Fibroblast of peridontal ligament (primary cell): ENCODE results near the gene SETMAR.
A peak's percentile ranks its signal among the peaks of the same experiment; 100 is the strongest.
"Not testable (repeated sequence)": the region's sequence is repeated elsewhere in the genome, so short reads cannot be mapped to it uniquely, and the experiment has no call there.

Source experiments
- DNase-seq: peaks from one replicate; pipeline ENCODE4 v3.0.0-alpha.2; 2010; ENCODE audit errors: extremely low read depth

Gene SETMAR

DNA sequence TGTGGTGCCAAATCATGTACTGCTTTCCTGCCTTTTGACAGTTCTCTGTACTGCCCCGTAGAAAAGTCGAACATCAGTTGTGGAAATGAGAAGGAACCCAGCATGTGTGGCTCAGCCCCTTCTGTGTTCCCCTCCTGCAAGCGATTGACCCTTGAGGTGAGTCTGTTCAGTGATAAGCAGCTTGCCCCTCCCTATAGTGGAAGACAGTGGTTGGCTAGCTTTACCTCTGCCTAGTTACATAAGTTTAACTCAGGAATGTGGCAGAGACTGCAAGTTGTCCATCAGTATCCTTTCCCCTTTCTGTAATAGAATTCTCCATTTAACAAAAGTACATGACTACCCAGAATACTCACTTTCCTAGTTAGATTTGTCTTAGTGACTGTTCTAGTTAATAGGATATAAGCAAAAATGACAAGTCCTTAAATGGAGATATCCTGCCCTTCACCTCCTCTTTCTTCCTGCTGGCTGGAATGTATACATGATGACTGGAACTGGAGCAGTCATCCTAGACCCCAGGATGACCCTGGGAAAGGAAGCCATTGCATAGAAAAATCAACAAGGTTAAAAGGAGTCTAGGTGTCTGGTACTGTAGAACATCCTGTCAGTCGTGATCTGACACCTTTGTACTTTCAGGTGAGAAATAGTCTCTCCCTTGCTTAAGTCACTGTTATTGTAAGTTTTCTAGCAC is 10.6 kb downstream of the SETMAR start:
- DNase-seq = no peak

DNA sequence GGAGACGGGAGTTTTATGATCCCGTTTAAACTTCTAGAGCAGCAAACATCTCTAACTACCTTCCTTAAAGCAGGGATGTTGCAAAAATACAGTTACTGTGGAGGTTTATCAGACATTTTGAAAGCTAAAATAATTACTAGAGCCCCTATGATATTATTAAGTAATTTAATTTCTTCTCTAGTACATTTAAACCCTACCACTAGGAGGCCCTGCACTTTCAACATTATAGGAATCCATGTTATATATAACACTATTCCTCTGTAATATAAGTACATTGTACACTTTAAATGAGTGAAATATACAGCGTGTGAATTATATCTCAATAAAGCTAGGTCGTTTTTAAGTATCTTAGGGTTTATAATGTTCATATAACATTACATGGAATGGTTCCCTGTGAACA is 11.5 kb downstream of the SETMAR start:
- no peak for DNase-seq

DNA sequence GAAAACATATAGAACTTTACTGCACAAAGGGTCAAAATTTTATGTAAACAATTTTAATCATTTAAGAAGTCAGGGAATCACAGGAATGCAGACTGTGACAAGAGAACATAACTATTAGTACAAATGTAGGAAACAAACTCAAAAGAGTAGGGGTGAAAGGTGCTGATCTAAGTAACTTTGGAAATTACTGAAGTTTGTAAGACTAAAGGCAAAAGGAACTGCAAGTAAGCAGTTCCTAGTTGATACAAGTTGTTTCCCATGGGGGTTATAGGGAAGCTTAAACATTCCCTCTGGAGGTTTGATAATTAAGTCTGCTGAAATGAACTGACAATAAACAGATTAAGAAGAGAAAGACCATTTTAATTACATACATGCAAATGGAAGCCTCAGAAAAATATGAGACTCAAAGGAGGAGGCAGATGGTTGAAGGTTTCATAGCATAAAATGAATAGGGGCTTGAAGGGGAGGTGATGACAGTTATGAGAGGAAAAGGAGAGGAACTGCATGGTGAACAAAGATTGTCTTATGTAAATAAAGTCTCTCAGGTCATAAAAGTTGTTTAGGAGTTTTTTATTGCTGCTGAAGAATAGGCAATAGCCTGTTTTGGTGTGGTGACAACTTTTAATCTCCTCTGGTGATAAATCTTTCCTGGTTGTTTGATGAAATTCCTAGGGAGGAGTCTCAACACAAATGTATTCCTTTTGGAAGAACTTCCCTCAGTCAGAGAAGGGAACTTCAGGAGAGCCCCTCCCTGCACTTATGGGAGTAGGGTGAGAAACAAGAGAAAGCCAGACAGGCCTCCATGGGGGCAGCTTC is 17.1 kb downstream of the SETMAR start:
- DNase-seq = no peak

DNA sequence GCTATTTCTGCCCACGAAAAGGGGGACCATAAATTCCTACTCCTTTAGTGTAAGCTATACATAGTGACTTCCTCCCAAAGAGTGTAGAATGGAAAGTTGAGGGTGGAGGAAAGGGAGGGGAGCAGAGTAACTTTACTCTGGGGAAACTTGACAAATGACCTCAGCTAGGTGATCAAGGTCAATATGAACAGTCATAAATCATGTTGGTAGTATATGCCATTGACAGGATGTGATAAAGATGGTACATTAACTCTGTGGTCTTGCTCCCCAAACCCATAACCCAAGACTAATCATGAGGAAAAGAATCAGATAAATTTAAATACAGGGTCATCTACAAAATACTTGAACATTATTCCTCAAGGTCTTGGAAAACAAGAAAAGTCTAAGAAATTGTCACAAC is 18.6 kb downstream of the SETMAR start:
- DNase-seq = no peak

DNA sequence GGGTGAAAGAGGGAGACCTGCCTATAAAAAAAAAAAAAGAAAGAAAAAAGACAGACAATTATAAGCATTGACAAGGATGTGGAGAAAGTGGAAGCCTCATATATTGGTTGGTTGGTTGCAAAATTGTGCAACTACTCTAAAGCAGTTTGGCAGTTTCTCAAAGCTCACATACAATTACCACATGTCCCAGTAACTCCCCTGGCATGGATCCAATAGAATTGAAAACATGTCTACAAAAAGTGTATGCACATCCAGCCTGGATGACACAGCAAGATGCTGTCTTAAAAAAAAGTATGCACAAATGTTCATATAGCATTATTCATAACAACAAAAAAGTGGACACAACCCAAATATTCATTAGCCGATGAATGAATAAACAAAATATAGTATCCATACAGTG is 19.5 kb downstream of the SETMAR start:
- peak; percentile 97 for DNase-seq

DNA sequence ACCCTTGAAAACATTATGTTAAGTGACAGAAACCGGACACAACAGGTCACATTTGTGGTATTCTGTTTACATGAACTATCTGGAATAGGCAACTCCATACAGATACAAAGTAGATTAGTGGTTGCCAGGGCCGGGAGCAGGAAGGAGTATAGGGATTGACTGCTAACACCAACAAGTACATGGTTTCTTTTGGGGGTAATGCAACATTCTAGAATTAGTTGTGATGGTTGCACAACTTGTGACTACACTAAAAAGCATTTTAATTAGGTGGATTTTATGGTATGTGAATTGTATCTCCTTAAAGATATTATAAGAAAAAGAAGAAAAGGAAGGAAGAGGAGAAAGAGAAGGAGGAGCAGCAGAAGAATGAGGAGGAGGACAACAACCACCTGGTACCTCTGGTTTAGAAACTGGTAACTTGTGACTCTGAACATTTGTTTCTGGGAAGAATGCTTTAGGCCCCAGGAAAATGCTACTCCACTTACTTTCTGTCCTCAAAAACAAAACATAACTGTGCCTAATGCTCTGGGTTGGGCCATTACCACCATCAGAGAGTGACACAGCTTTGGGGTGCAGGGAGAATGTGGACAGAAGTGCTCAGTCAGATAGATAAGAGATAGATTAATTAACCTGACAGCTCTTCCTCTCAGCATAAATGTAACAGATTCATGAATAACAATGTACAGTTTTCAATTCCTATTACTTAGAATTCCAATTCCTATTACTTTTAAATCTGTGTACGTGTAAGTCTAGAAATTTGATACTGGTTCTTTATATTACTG is 20.3 kb downstream of the SETMAR start:
- DNase-seq = peak; percentile 50

DNA sequence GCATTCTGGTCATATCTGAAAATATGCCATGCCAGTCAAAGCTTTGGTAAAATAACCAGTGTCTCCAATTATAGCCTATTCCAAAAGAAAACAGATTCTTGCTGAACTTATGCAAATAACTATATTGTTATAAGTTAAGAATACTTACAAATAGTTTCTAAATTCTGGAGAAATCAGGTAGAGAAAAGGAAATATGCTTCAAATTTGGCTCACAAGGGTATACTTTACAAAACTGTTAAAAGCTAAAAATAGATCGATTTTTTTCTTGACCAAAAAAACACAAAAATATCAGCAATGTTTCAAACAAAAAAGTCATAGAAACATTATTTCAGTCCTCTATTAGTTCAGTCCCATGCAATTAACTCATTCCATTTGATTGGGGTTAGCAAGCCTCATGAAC is 23.7 kb downstream of the SETMAR start:
- DNase-seq = no peak

DNA sequence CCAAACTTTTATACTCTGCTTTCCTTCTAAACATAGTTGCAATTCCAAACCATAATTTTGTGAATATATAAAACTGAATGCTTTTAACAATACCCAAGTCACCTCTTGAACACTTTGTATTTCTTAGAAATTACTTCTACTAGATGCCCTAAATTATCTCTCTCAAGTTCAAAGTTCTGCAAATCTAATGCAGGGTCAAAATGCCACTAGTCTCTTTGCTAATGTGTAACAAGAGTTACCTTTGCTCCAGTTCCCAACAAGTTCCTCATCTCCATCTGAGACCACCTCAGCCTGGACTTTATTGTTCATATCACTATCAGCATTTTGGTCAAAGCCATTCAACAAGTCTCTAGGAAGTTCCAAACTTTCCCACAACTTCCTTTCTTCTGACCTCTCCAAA is 26.6 kb downstream of the SETMAR start:
- DNase-seq = not testable (repeated sequence)

DNA sequence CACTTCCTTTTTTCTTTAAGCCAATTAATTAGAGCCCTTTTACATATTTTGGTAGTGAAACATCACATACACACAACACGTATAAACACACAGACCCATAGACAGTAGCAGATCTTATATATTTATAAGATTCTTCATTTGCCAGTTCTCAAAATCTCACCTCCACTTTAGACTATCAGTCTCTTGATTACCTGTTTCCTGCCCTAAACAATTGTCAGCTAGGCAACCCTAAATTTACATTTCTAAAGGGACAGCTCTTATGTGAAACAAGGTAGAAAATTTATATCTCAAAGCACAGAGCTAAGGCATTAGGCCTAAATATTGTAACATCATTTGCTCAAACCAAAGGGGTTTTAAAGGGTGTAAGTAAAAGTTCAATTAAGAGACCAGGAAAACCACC is 28.9 kb downstream of the SETMAR start:
- no peak for DNase-seq

DNA sequence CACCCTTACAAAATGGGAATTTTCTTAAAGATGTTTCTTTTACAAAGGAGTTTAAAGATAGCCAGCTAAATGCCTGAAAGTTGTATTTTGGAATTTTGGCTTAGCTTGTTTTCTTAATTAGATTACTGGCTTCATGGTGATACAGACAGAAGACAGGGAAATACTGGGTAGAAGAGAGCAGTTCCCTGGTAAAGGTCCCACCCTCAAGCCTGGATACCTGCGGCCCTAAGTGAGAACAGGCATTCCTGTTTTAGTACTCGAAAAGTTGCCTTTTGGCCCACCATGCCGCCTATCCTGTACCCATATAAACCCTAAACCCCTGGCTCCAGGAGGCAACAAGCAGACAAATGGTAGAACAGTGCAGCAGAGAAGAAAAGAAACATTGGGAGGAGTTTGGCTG is 29.4 kb downstream of the SETMAR start:
- DNase-seq = no peak

DNA sequence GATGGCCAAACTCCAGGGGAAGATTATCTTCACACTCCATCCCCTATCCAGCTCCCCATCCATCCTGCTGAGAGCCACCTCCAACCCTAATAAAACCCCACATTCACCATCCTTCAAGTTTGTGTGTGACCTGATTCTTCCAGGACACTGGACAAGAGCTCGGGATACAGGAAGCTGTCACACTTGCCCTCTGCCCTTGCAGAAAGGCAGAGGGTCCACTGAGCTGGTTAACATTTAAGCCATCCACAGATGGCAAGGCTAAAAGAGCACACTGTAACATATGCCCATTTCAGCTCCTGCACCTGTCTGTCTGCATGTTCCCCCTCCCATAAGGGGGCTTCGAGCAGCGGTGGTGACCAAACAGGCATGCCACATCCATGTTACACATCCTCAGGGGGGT is 29.8 kb downstream of the SETMAR start:
- no peak for DNase-seq

DNA sequence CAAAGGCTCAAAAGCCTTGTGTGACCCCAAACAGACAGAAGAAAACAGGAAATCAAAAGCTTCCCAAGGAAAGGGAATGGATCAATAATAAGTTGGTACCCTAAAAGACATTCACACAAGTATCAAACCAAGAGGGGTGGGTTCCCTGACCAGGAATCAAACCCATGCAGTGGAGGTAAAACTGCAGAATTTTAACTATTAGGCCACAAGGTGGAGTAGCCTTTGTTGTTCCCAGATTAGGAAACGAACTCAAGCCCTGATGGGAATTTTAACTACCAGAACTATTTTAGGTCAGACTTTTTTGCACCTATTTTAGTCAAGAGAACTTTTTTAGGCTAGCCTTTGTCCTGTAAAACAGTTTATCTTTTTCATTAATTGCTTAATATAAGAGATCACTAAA is 31.4 kb downstream of the SETMAR start:
- no peak for DNase-seq

DNA sequence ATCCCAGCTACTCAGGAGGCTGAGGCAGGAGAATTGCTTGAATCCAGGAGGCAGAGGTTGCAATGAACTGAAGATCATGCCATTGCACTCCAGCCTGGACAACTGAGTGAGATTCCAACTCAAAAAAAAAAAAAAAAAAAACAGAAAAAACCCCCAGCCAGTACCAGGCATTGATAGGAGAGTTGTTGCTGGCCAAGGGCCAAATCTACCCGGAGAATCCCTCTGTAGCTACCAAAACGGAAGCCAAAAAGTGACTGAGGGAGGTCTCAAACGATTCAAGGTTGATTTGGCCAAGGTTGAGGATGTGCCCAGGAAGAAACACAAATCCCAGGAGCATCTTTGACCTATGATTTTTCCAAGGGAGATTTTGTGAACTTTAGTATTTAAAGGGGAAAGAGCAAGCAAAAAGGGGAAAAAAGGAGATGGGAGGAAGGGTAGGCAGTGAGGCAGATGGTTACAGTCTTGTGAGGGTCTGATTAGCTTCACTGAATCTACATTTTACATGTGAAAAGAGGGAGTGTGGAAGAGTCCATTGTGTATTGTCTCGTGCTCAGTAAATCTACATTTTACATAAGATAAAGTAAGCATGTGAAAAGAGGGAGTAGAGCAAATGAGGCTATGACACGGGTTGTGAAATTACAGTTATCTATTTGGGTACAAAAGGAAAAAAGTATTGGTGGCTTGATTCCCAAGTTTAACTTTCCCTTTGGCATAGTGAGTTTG is 32.8 kb downstream of the SETMAR start:
- no peak for DNase-seq

DNA sequence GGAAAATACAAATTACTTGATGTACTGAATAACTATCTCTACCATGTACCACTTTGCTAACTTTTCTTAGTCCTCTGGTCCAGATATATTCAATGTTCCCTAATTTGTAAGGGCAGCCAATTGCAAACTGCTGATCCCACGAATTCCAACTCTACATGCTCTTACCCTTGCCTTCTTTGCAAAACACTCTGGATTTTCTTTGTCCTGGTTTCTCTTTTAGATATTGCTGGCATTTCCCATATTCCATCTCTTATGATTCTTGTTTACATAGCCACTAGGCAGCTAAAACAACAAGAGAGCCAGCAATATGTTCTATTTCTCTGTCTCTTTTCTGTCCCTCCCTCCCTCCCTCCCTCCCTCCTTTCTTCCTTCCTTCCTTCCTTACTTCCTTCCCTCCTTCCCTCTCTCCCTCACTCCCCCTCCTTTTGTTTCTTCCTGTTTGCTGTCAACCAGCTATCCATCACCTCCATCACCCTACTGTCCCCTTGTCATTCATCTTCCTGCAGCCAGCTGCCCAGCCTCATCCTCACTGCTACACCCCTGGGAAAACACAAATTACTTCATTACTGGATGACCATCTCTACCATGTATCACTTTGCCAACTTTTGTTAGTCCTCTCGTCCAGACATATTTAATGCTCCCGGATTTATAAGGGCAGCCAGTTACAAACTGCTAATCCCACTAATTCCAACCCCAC is 33.8 kb downstream of the SETMAR start:
- no peak for DNase-seq

DNA sequence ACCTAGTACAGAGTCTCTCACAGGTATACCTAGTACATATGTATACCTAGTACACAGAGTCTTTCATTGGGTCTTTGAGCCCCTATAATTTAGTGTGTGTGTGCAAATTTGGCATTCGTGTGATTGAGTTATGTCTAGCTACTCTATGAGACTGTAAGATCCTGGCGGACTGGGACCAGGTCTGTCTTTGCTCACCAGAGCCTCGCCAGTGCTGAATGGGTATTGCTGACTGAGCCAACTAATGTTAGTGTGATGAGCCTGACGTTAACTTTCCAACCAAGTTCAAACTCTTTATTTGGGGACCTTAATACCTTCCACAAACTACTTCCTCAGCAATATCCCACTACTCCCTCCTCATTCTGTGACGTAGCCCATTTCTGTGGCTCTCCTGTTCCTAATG is 35.6 kb downstream of the SETMAR start:
- DNase-seq = no peak

DNA sequence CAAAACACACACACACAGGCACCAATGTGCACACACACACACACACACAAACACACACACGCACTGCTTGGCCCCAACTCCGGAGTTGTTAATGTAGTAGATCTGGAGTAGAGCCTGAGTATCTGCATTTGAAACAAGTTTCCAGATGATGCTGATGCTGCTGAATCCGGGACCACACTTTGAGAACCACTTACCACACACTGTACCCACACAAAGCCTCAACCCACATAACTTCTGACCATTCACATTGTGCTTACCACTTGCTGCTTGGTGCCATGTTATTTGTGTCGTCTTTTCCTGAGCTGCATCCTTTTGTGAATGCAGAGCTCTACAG is 36.9 kb downstream of the SETMAR start:
- no peak for DNase-seq

DNA sequence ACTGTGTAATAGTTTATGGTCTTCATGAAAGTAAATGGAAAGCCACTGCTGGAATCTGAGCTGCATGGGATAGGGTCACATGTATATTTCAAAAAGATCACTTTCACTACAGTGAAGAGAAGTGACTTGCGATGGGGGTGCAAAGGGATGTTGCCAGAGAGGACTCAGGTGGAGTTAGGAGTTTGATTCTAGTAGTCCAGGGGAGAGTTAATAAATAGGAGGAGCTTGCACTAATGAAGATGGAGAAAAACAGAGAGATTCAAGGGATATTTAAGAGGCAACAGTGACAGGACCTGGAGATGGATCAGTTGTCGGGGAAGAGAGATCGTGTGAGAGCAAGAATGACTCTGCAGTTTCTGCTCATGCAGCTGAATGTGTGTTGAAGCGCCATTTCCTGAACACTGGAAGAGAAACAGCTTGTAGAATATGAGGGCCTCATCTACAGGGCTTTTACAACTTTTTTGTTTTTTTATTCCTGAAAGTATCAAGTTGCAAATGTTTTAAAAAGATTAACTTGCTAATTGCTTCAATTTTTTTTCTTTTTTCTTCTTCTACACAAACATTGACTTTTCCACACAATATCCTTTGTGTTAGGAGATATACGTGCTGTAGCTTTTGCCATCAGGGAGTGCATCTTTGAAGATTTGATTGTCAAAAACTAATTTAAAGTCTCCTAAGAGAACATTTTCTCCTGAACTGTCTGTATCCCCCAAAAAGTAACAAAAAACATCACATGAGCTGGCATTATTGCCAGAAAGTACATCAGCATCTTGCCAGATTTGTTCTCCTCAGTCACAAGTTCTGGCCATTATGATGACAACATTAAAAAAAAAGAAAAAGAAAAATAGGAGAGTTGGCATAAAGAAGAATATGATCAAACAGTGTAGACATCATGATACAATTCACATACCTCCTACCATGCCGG is 37.5 kb downstream of the SETMAR start:
- no peak for DNase-seq

DNA sequence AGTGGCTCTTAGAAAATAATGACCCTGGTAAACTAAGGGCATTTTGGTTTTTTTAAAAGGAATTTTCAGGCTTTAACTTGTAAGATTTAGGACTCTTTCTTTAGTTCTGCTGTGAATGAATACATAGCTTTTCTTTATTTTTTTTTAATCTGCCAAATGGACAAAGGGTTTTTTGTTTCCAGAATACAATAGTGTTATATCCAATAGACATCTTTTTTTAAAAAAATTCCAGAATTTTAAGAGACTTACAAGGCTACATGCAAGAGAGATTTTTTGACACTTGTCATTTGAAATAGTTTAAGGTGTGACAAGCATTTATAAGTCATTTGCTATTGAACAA is 38.1 kb downstream of the SETMAR start:
- no peak for DNase-seq

DNA sequence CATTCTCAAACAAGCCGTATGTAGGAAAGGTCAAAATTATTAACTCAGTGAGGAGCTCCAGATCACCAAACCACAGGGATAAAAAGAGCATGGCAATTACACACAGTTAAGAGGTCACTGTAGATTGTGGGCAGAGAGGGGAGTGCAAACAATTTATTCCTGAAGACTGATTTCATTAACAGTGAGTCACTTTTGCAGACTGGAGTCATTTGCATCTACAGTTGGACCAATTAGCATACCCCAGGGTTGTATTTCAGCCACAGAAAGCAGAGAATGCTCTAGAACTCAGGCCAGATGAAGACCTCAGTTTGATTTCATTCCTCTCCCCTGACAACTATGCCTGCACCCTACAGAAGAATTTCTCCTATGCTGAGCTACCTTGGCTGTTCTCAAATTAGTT is 40.1 kb downstream of the SETMAR start:
- DNase-seq = peak; percentile 84

DNA sequence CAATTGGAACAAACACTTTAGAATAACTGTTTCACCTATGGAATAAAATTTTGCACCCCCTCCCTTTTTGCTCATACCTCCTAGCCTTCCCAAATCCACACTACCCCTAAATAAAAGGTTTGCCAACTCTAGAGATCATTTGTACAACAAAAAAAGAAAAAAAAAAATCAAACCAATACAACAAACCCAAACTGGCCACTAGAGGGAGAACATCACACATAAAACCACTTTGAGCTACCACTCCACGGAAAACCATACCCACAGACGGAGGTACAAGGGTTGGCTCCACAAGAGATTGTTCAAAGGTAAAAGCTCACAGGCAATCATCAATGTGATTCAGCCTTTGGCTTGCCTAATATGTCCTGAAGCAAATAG is 47.6 kb downstream of the SETMAR start:
- DNase-seq = peak; percentile 81
